Activated CD4-positive, alpha-beta T cell treated with anti-CD3 and anti-CD28 coated beads, Interleukin-2, amount 10 ng/mL, durations not matched to agents 7 days and 5 days (primary cell): ENCODE data around the gene F2RL3. TPM values are rescaled to one million over a fixed set of nuclear protein-coding genes. Genes with fewer than 3 reads are reported as not detected.
A peak's percentile ranks its signal among the peaks of the same experiment; 100 is the strongest.

ENCODE experiments used
- CTCF ChIA-PET: fragments of 350-600 bp; sonication (Branson Sonifier 250); formaldehyde crosslinking; loops from one replicate; lab custom pipeline; 2021; ENCODE audit warnings: antibody characterized with exemption; lab: Charles Lee
- POLR2A ChIA-PET: fragments of 350-600 bp; sonication (Branson Sonifier 250); formaldehyde crosslinking; loops from one replicate; lab custom pipeline; 2021; ENCODE audit warnings: antibody characterized with exemption; lab: Charles Lee
- DNase-seq: peaks from one replicate; pipeline ENCODE4 v3.0.0-alpha.2; 2020
- H3K27ac Mint-ChIP-seq: one replicate; pipeline ENCODE4 v1.8.0; 2021; ENCODE audit warnings: mild to moderate bottlenecking, moderate library complexity, mixed read lengths
- H3K27me3 Mint-ChIP-seq: one replicate; pipeline ENCODE4 v1.8.0; 2021; ENCODE audit warnings: mixed read lengths
- H3K36me3 Mint-ChIP-seq: one replicate; pipeline ENCODE4 v1.8.0; 2021; ENCODE audit warnings: low read depth, mixed read lengths
- H3K4me1 Mint-ChIP-seq: one replicate; pipeline ENCODE4 v1.8.0; 2021; ENCODE audit warnings: mixed read lengths
- H3K4me3 Mint-ChIP-seq: one replicate; pipeline ENCODE4 v1.8.0; 2021; ENCODE audit warnings: mild to moderate bottlenecking, moderate library complexity, mixed read lengths
- H3K9me3 Mint-ChIP-seq: one replicate; pipeline ENCODE4 v1.8.0; 2021; ENCODE audit warnings: mixed read lengths
- total RNA-seq, 2 experiments: library from RNA; stranded (reverse); gene quantifications; one replicate each; pipeline ENCODE4 v1.2.3, GENCODE V29; 2021

F2RL3 gene
- total RNA-seq = under 1 TPM; 0.35 to 0.65 TPM

- no peak for DNase-seq
- POLR2A ChIA-PET = no interaction called here
- Mint-ChIP-seq H3K4me1 (peaks cover 38% of the 10 kb centered on the region), H3K36me3 (no peaks in the 10 kb centered on the region), H3K4me3 (peak within 1 kb of the TSS; percentile 36), H3K9me3 (no peaks in the 10 kb centered on the region), H3K27me3 (peaks cover 11% of the 10 kb centered on the region), H3K27ac (peak within 1 kb of the TSS; percentile 76)
- CTCF ChIA-PET = no interaction called here
Measured at GRCh38 chr19:16888629-16889365, at the start of gene F2RL3. Gene F2RL3 (plus strand): TSS chr19:16888999. CDS start chr19:16889190, 191 bp downstream.

GRCh38 chr19:16841391-16841926 is 47.3 kb upstream of the F2RL3 start:
- Mint-ChIP-seq H3K4me3 (no peak overlapping the region), H3K4me1 (no peaks in the 10 kb centered on the region), H3K27ac (no peak overlapping the region), H3K9me3 (no peaks in the 10 kb centered on the region), H3K36me3 (peaks cover 8% of the 10 kb centered on the region), H3K27me3 (no peaks in the 10 kb centered on the region)
- POLR2A ChIA-PET = no interaction called here
- no peak for DNase-seq
- CTCF ChIA-PET = no interaction called here

GRCh38 chr19:16846901-16847300 is 41.9 kb upstream of the F2RL3 start:
- H3K9me3 Mint-ChIP-seq = no peaks in the 10 kb centered on the region

GRCh38 chr19:16847430-16847829 is 41.4 kb upstream of the F2RL3 start:
- CTCF ChIA-PET = no interaction called here
- POLR2A ChIA-PET = no interaction called here
- DNase-seq = no peak
- Mint-ChIP-seq H3K4me1 (no peaks in the 10 kb centered on the region), H3K4me3 (no peak overlapping the region), H3K27me3 (no peaks in the 10 kb centered on the region), H3K36me3 (peaks cover 12% of the 10 kb centered on the region), H3K9me3 (no peaks in the 10 kb centered on the region), H3K27ac (no peak overlapping the region)

More at GRCh38 chr19:16846901-16847300, 41.9 kb upstream of the F2RL3 start:
- ChIA-PET CTCF (no interaction called here), POLR2A (no interaction called here)
- H3K4me1 Mint-ChIP-seq = no peaks in the 10 kb centered on the region
- no peak overlapping the region for H3K4me3 Mint-ChIP-seq
- H3K27ac Mint-ChIP-seq = no peak overlapping the region
- peaks cover 10% of the 10 kb centered on the region for H3K36me3 Mint-ChIP-seq
- DNase-seq = no peak
- no peaks in the 10 kb centered on the region for H3K27me3 Mint-ChIP-seq

- Mint-ChIP-seq H3K36me3 (peaks cover 16% of the 10 kb centered on the region), H3K9me3 (no peaks in the 10 kb centered on the region), H3K4me1 (no peaks in the 10 kb centered on the region), H3K4me3 (no peak overlapping the region), H3K27ac (no peak overlapping the region), H3K27me3 (no peaks in the 10 kb centered on the region)
- DNase-seq = no peak
- ChIA-PET POLR2A (no interaction called here), CTCF (no interaction called here)
Measured at GRCh38 chr19:16849168-16849567, 39.6 kb upstream of the F2RL3 start.

- Mint-ChIP-seq H3K27ac (no peak overlapping the region), H3K4me1 (no peaks in the 10 kb centered on the region), H3K9me3 (no peaks in the 10 kb centered on the region), H3K4me3 (no peak overlapping the region), H3K27me3 (no peaks in the 10 kb centered on the region), H3K36me3 (peaks cover 20% of the 10 kb centered on the region)
- DNase-seq = no peak
- ChIA-PET POLR2A (no interaction called here), CTCF (interaction anchor here (0.6 kb wide), 3 partner anchors 20 to 587 kb away, joined by 3 to 6 read pairs (median 3); no protein-coding TSS in a partner anchor)
Measured at GRCh38 chr19:16850133-16850532, 38.7 kb upstream of the F2RL3 start.

- Mint-ChIP-seq H3K36me3 (peaks cover 20% of the 10 kb centered on the region), H3K4me1 (no peaks in the 10 kb centered on the region), H3K27me3 (no peaks in the 10 kb centered on the region), H3K4me3 (no peak overlapping the region), H3K27ac (no peak overlapping the region), H3K9me3 (no peaks in the 10 kb centered on the region)
- CTCF ChIA-PET = no interaction called here
- POLR2A ChIA-PET = no interaction called here
- no peak for DNase-seq
Measured at GRCh38 chr19:16851031-16851712, 37.6 kb upstream of the F2RL3 start.

GRCh38 chr19:16853066-16853465 is 35.7 kb upstream of the F2RL3 start:
- peaks cover 14% of the 10 kb centered on the region for H3K36me3 Mint-ChIP-seq
- ChIA-PET CTCF (no interaction called here), POLR2A (no interaction called here)
- no peaks in the 10 kb centered on the region for H3K4me1 Mint-ChIP-seq
- no peak overlapping the region for H3K4me3 Mint-ChIP-seq
- DNase-seq = no peak
- H3K9me3 Mint-ChIP-seq = no peaks in the 10 kb centered on the region
- no peak overlapping the region for H3K27ac Mint-ChIP-seq
- H3K27me3 Mint-ChIP-seq = no peaks in the 10 kb centered on the region

GRCh38 chr19:16856091-16856490 is 32.7 kb upstream of the F2RL3 start:
- H3K27ac Mint-ChIP-seq = no peak overlapping the region
- no peak overlapping the region for H3K4me3 Mint-ChIP-seq
- H3K27me3 Mint-ChIP-seq = no peaks in the 10 kb centered on the region
- peaks cover 10% of the 10 kb centered on the region for H3K36me3 Mint-ChIP-seq
- ChIA-PET CTCF (interaction anchor here (0.7 kb wide), 1 partner anchor 1393 kb away, joined by 6 read pairs; no protein-coding TSS in a partner anchor), POLR2A (no interaction called here)
- peaks cover 4% of the 10 kb centered on the region for H3K4me1 Mint-ChIP-seq
- H3K9me3 Mint-ChIP-seq = no peaks in the 10 kb centered on the region
- DNase-seq = no peak

- no peak for DNase-seq
- Mint-ChIP-seq H3K27ac (no peak overlapping the region), H3K27me3 (no peaks in the 10 kb centered on the region), H3K36me3 (peaks cover 11% of the 10 kb centered on the region), H3K9me3 (no peaks in the 10 kb centered on the region), H3K4me3 (no peak overlapping the region), H3K4me1 (peaks cover 13% of the 10 kb centered on the region)
- ChIA-PET CTCF (interaction anchor here (0.5 kb wide), 1 partner anchor 224 kb away, joined by 7 read pairs; no protein-coding TSS in a partner anchor), POLR2A (no interaction called here)
Measured at GRCh38 chr19:16859626-16860025, 29.2 kb upstream of the F2RL3 start.

- CTCF ChIA-PET = no interaction called here
- Mint-ChIP-seq H3K4me1 (peaks cover 13% of the 10 kb centered on the region), H3K36me3 (peaks cover 11% of the 10 kb centered on the region), H3K4me3 (no peak overlapping the region), H3K27me3 (no peaks in the 10 kb centered on the region), H3K27ac (no peak overlapping the region), H3K9me3 (no peaks in the 10 kb centered on the region)
- no peak for DNase-seq
- POLR2A ChIA-PET = no interaction called here
Measured at GRCh38 chr19:16860118-16860517, 28.7 kb upstream of the F2RL3 start.

- H3K4me3 Mint-ChIP-seq = no peak overlapping the region
- H3K27ac Mint-ChIP-seq = no peak overlapping the region
- ChIA-PET POLR2A (no interaction called here), CTCF (no interaction called here)
- H3K9me3 Mint-ChIP-seq = no peaks in the 10 kb centered on the region
- peaks cover 13% of the 10 kb centered on the region for H3K4me1 Mint-ChIP-seq
- no peaks in the 10 kb centered on the region for H3K27me3 Mint-ChIP-seq
- DNase-seq = no peak
- peaks cover 11% of the 10 kb centered on the region for H3K36me3 Mint-ChIP-seq
Measured at GRCh38 chr19:16861011-16861410, 27.8 kb upstream of the F2RL3 start.

GRCh38 chr19:16861834-16862233 is 27.0 kb upstream of the F2RL3 start:
- Mint-ChIP-seq H3K9me3 (no peaks in the 10 kb centered on the region), H3K27ac (no peak overlapping the region), H3K4me3 (no peak overlapping the region), H3K4me1 (peaks cover 13% of the 10 kb centered on the region), H3K27me3 (no peaks in the 10 kb centered on the region), H3K36me3 (peaks cover 11% of the 10 kb centered on the region)
- ChIA-PET CTCF (no interaction called here), POLR2A (no interaction called here)
- no peak for DNase-seq
